GM12892 (cell line): Measurements from ENCODE around the gene DDX17.

Experiments used
- POLR2A ChIP-seq: IDR thresholded peaks from 2 replicates; pipeline ENCODE4 v1.6.1; 2011; ENCODE audit warnings: low read depth, low read length, control low read depth
- POLR2AphosphoS5 ChIP-seq: IDR thresholded peaks from 2 replicates; pipeline ENCODE4 v1.6.1; 2011; ENCODE audit warnings: low read depth, low read length, control low read depth

DNA sequence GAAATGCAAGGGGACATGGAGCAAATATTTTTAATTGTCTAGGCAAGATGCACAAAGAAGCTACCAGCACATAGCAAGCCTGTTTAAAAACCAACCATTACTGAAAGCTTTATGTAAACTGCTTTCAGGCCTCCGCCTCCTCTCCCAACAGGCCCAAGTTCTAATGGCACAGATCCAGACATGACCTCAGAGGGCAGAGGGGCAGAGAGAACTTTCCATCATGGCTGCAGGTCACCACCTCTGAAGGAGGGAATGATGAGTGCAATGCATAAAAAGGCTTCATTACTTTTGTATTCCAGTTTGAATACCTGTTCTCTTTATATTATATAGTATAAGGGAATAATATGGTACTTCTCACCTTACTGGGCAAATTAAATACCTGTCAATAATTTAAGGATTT lies 15.2 kb downstream of the DDX17 start:
- TF ChIP-seq POLR2AphosphoS5 (no peak), POLR2A (no peak)
